HG03196 (cell line): ENCODE results near the gene SPDYE18.
"Not testable (repeated sequence)": the region's sequence is repeated elsewhere in the genome, so short reads cannot be mapped to it uniquely, and the experiment has no call there.

Source experiments
- ATAC-seq: cut with Tn5 transposase; IDR thresholded peaks from one replicate; pipeline ENCODE4 v1.9.1; 2021; ENCODE audit not compliant: unreplicated experiment

Gene SPDYE18

GRCh38 chr7:77006127-77007110 lies 55.9 kb downstream of the SPDYE18 start:
- not testable (repeated sequence) for ATAC-seq

- not testable (repeated sequence) for ATAC-seq
These were observed 56.8 kb downstream of the SPDYE18 start for GRCh38 chr7:77005461-77006057.

- ATAC-seq: not testable (repeated sequence)
These were observed 58.2 kb downstream of the SPDYE18 start for GRCh38 chr7:77004151-77004550.

GRCh38 chr7:77003241-77003640 lies 59.1 kb downstream of the SPDYE18 start:
- not testable (repeated sequence) for ATAC-seq

GRCh38 chr7:77002678-77003233 lies 59.6 kb downstream of the SPDYE18 start:
- not testable (repeated sequence) for ATAC-seq

- ATAC-seq: not testable (repeated sequence)
These were observed 60.3 kb downstream of the SPDYE18 start for GRCh38 chr7:77002104-77002503.
